Adrenal gland (tissue), 12 donors: Measurements from ENCODE around the gene IPMK. TPM values are rescaled to one million over a fixed set of nuclear protein-coding genes. Genes with fewer than 3 reads are reported as not detected.

Source experiments
- DNase-seq, 7 donors: peaks; one replicate each; pipeline ENCODE4 v3.0.0-alpha.2; 2019 to 2020
- H3K27ac ChIP-seq, 5 donors: fragments of 200-600 bp; sonication (generic) in 4 of 5; 1 replicate in 3 of 5; 2 replicates in 2 of 5; pipeline versions ENCODE4 v1.5.1 to v1.8.0; 2016 to 2020; ENCODE audit warnings: mild to moderate bottlenecking in 1 of 5
- H3K27me3 ChIP-seq: fragments of 200-600 bp; 2 replicates; pipeline ENCODE4 v1.8.0; 2021
- H3K36me3 ChIP-seq, 2 donors: fragments of 200-600 bp; replicated peaks in 1 of 2; 1 replicate in 1 of 2; 2 replicates in 1 of 2; pipeline versions ENCODE4 v1.5.1 to v1.8.0; 2018 to 2022
- H3K4me1 ChIP-seq, 2 donors: fragments of 200-600 bp; replicated peaks in 1 of 2; 1 replicate in 1 of 2; 2 replicates in 1 of 2; pipeline versions ENCODE4 v1.5.1 to v1.8.0; 2018 to 2021
- H3K4me3 ChIP-seq, 4 donors: fragments of 200-600 bp; sonication (generic) in 3 of 4; one replicate each; pipeline ENCODE4 v1.5.1; 2016 to 2018
- H3K9me3 ChIP-seq, 3 donors: fragments of 200-600 bp; sonication (generic) in 1 of 3; replicated peaks in 1 of 3; 1 replicate in 2 of 3; 2 replicates in 1 of 3; pipeline versions ENCODE4 v1.5.1 to v1.8.0; 2016 to 2021
- CTCF ChIP-seq, 6 experiments: fragments of 450-650 bp in 4 of 6; fragments of 200-600 bp in 2 of 6; sonication (generic) in 1 of 6; IDR thresholded peaks; 1 replicate in 5 of 6; 2 replicates in 1 of 6; pipeline versions ENCODE4 v1.5.1 to v1.8.0; 2016 to 2021; ENCODE audit warnings: antibody characterized with exemption in 6 of 6, mild to moderate bottlenecking in 2 of 6, moderate library complexity in 1 of 6
- POLR2A ChIP-seq, 2 donors: fragments of 450-650 bp; IDR thresholded peaks; one replicate each; pipeline ENCODE4 v1.6.1; 2017; ENCODE audit warnings: antibody characterized with exemption in 2 of 2, mild to moderate bottlenecking in 2 of 2, moderate library complexity in 1 of 2
- WGBS, 4 donors: extraction: QIAGEN DNeasy Blood & Tissue Kit in 2 of 4; methylation state at CpG; one replicate each; pipeline versions ENCODE4 v1.1.5 to v1.1.7; 2013 to 2017; 5-methylcytosine and 5-hydroxymethylcytosine counted together
- intact Hi-C, 2 donors: fragments of 100-400 bp; cut with DNase I; formaldehyde crosslinking; loops; one replicate each; pipeline versions ENCODE4 v1.14.1 to v1.15.0; 2022 to 2023
- polyA plus RNA-seq, 3 donors: library from polyadenylated mRNA; stranded (reverse); fragments of 200-250 nt in 2 of 3; fragments of 350-450 nt in 1 of 3; fragmentation: Illumina TruSeq in 1 of 3; extraction: RNeasy Lipid Tissue Mini Kit (QIAGEN cat#74804) in 1 of 3; gene quantifications; one replicate each; pipeline ENCODE4 v1.2.3, GENCODE V29; 2013 to 2014
- total RNA-seq, 9 donors: library from RNA; depleted of rRNA in 4 of 9; stranded (reverse); fragments of >200 nt in 4 of 9; fragments of 120-200 nt in 1 of 9; fragmentation: NEBNext Ultra II Directional in 1 of 9; extraction: Animal tissue kit (Norgen Biotek cat#: 25700) in 1 of 9; gene quantifications; one replicate each; pipeline versions ENCODE4 v1.1.0 to v1.2.4, GENCODE V29; 2013 to 2023
- donor health status: healthy with polysubstance abuse.
- donor health status: Bipolar disorder and iron deficiency.
- donor health status: DM: yes; HTN: yes; CAD: no.
- donor health status: DM: no; HTN: no; CAD: no.
- donor health status: DM: no; HTN: no; CAD: no.
- donor health status: DM: yes; HTN: yes; CAD: no.

IPMK gene
- total and polyA plus RNA-seq, 12 donors: 1.0 to 6.6 (median 4.8) TPM

- H3K27ac ChIP-seq: no peak overlapping the region
- no peaks in the 10 kb centered on the region for H3K36me3 ChIP-seq
- H3K27me3 ChIP-seq: no peaks in the 10 kb centered on the region
- no peaks in the 10 kb centered on the region for H3K4me1 ChIP-seq
- no peak overlapping the region for H3K4me3 ChIP-seq
- H3K9me3 ChIP-seq: no peaks in the 10 kb centered on the region
- TF ChIP-seq POLR2A (IDR thresholded peaks at IDR 0.05) (no peak), CTCF (IDR thresholded peaks at IDR 0.05) (peak; percentile 71 to 84 (median 74))
- intact Hi-C loops: no loop called here
- peak; percentile 30 to 77 (median 58) for DNase-seq
- WGBS, 4 donors: 14 to 19% (median 16%) methylated on average over 4 of the region's 4 CpGs
These were observed 31.9 kb upstream of the IPMK start for GRCh38 chr10:58299580-58299979.

GRCh38 chr10:58293989-58294388, 26.3 kb upstream of the IPMK start:
- Histone ChIP-seq H3K4me3 (no peak overlapping the region), H3K36me3 (no peaks in the 10 kb centered on the region), H3K4me1 (no peaks in the 10 kb centered on the region), H3K9me3 (no peaks in the 10 kb centered on the region), H3K27ac (no peak overlapping the region), H3K27me3 (no peaks in the 10 kb centered on the region)
- DNase-seq: no peak
- WGBS, 4 donors: 78 to 89% (median 87%) methylated on average over 5 of the region's 5 CpGs
- no peak for TF ChIP-seq CTCF (IDR thresholded peaks at IDR 0.05)
- TF ChIP-seq POLR2A (IDR thresholded peaks at IDR 0.05): no peak
- intact Hi-C loops: loop anchor here in 1 of 2 donors (5.0 kb wide), 1 partner anchor 117 kb away; no protein-coding TSS in a partner anchor

GRCh38 chr10:58291538-58292174, 24.0 kb upstream of the IPMK start:
- Histone ChIP-seq H3K4me1 (no peaks in the 10 kb centered on the region), H3K27me3 (no peaks in the 10 kb centered on the region), H3K36me3 (no peaks in the 10 kb centered on the region), H3K27ac (no peak overlapping the region), H3K9me3 (no peaks in the 10 kb centered on the region), H3K4me3 (no peak overlapping the region)
- 41 to 58% (median 48%) methylated on average over 5 of the region's 5 CpGs for WGBS, 4 donors
- DNase-seq: peak; percentile 27 to 65 (median 37)
- TF ChIP-seq CTCF (IDR thresholded peaks at IDR 0.05) (peak; percentile 64 to 93 (median 81)), POLR2A (IDR thresholded peaks at IDR 0.05) (no peak)
- intact Hi-C loops: loop anchor here (2.0 to 5.0 kb wide), 2 partner anchors 113 to 114 kb away; no protein-coding TSS in a partner anchor

GRCh38 chr10:58282615-58283014, 14.9 kb upstream of the IPMK start:
- no peak overlapping the region for H3K4me3 ChIP-seq
- 72 to 74% (median 72%) methylated on average over 3 of the region's 3 CpGs for WGBS, 4 donors
- peaks cover 0 to 5% (median 0%) of the 10 kb centered on the region in 3 donors for H3K9me3 ChIP-seq
- no peak for TF ChIP-seq POLR2A (IDR thresholded peaks at IDR 0.05)
- TF ChIP-seq CTCF (IDR thresholded peaks at IDR 0.05): no peak
- H3K27me3 ChIP-seq: no peaks in the 10 kb centered on the region
- peaks cover 0 to 8% of the 10 kb centered on the region in 2 donors for H3K4me1 ChIP-seq
- no peak overlapping the region for H3K27ac ChIP-seq
- intact Hi-C loops: no loop called here
- no peaks in the 10 kb centered on the region for H3K36me3 ChIP-seq
- DNase-seq: no peak
